MCF 10A (cell line): Measurements from ENCODE around the gene MET. TPM values are rescaled to one million over a fixed set of nuclear protein-coding genes. Genes with fewer than 3 reads are reported as not detected.
"Not testable (repeated sequence)": the region's sequence is repeated elsewhere in the genome, so short reads cannot be mapped to it uniquely, and the experiment has no call there.

Source experiments
- BruUV-seq: library from RNA; stranded (reverse); fragments of 400-500 nt; replicated peaks from 2 replicates; lab custom pipeline; 2021; lab: Mats Ljungman, UMichigan
- CTCF ChIA-PET: fragments of 300-600 bp; sonication (Branson Sonifier 250); formaldehyde crosslinking; extraction: SDS; loops from one replicate; lab custom pipeline; 2021; ENCODE audit warnings: antibody characterized with exemption, inconsistent platforms; lab: Yijun Ruan, JAX
- POLR2A ChIA-PET: fragments of 300-600, 350-650 bp; sonication (Branson Sonifier 250); formaldehyde crosslinking; extraction: SDS; loops from one replicate; lab custom pipeline; 2020; ENCODE audit warnings: antibody characterized with exemption, inconsistent platforms; lab: Yijun Ruan, JAX
- DNase-seq: peaks from one replicate; pipeline ENCODE4 v3.0.0-alpha.2; 2018; ENCODE audit not compliant: unreplicated experiment
- H3K27ac Mint-ChIP-seq: one replicate; pipeline ENCODE4 v1.8.0; 2022; ENCODE audit warnings: mild to moderate bottlenecking, low read depth, mixed read lengths; ENCODE audit not compliant: unreplicated experiment
- H3K27me3 Mint-ChIP-seq: one replicate; pipeline ENCODE4 v1.8.0; 2022; ENCODE audit warnings: mixed read lengths; ENCODE audit not compliant: insufficient read depth, unreplicated experiment
- H3K36me3 Mint-ChIP-seq: one replicate; pipeline ENCODE4 v1.8.0; 2022; ENCODE audit warnings: mild to moderate bottlenecking, moderate library complexity, mixed read lengths; ENCODE audit not compliant: insufficient read depth, unreplicated experiment
- H3K4me1 Mint-ChIP-seq: one replicate; pipeline ENCODE4 v1.8.0; 2022; ENCODE audit warnings: mixed read lengths; ENCODE audit not compliant: insufficient read depth, unreplicated experiment
- H3K4me3 Mint-ChIP-seq: one replicate; pipeline ENCODE4 v1.8.0; 2022; ENCODE audit warnings: mild to moderate bottlenecking, moderate library complexity, mixed read lengths; ENCODE audit not compliant: unreplicated experiment
- H3K9me3 Mint-ChIP-seq: one replicate; pipeline ENCODE4 v1.8.0; 2022; ENCODE audit warnings: mixed read lengths; ENCODE audit not compliant: unreplicated experiment
- intact Hi-C: fragments of 100-400 bp; cut with micrococcal nuclease; formaldehyde crosslinking; loops from 2 replicates; pipeline ENCODE4 v1.14.1; 2022
- total RNA-seq: library from RNA; stranded (reverse); gene quantifications from 2 replicates; pipeline ENCODE4 v1.2.3, GENCODE V29; 2022
- TF ChIP-seq, protein P1 (sequence below): fragments of 200-600 bp; IDR thresholded peaks from one replicate; pipeline ENCODE4 v1.8.0; 2022; ENCODE audit warnings: antibody characterized with exemption, mild to moderate bottlenecking; ENCODE audit not compliant: unreplicated experiment

Gene MET
- total RNA-seq, 1 experiment from 2014 or later = 129 TPM

DNA sequence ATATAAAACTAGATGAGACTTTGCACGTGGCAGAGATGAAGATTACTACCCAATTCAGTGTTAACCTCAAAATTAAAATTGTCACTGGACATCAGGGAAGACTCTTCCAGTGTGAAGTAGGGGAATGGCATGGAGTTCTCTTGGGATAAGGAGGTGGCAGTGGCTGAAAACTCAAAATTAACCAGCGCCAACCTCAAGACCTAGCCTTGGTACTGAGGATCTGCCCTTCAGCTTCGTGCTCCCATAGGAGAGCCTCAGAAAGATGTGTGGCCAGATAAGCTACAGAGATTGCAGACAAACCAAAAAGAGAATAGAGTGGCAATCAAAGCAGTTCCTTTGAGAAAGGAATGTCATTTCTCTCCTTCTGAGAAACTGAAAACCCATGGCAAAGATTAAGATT lies 143.0 kb downstream of the MET start:
- Mint-ChIP-seq H3K36me3 (no peaks in the 10 kb centered on the region), H3K4me3 (no peak overlapping the region), H3K27me3 (no peaks in the 10 kb centered on the region), H3K4me1 (peaks cover 9% of the 10 kb centered on the region), H3K27ac (no peak overlapping the region), H3K9me3 (no peaks in the 10 kb centered on the region)
- ChIA-PET POLR2A (no interaction called here), CTCF (interaction anchor here (0.8 to 2.7 kb wide), 2 partner anchors 224 to 556 kb away, joined by 7 to 25 read pairs; no protein-coding TSS in a partner anchor)
- intact Hi-C loops = no loop called here
- DNase-seq = no peak
- BruUV-seq = no TSS peak
- TF ChIP-seq, protein P1, sequence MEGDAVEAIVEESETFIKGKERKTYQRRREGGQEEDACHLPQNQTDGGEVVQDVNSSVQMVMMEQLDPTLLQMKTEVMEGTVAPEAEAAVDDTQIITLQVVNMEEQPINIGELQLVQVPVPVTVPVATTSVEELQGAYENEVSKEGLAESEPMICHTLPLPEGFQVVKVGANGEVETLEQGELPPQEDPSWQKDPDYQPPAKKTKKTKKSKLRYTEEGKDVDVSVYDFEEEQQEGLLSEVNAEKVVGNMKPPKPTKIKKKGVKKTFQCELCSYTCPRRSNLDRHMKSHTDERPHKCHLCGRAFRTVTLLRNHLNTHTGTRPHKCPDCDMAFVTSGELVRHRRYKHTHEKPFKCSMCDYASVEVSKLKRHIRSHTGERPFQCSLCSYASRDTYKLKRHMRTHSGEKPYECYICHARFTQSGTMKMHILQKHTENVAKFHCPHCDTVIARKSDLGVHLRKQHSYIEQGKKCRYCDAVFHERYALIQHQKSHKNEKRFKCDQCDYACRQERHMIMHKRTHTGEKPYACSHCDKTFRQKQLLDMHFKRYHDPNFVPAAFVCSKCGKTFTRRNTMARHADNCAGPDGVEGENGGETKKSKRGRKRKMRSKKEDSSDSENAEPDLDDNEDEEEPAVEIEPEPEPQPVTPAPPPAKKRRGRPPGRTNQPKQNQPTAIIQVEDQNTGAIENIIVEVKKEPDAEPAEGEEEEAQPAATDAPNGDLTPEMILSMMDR = no peak

DNA sequence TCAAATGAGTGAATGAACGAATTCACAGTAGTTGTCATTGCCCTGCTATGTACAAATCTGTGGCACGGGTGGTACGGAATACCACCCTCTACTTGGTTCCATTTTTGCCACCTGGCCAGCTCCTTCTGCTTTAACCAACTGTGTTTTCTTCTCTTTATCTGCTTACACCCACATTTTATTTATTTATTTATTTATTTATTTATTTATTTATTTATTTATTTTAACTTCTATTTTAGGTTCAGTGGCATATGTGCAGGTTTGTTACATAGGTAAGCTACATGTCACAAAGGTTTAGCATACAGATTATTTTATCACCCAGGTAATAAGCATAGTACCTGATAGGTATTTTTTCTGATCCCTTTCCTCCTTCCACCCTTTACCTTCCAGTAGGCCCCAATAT lies 148.2 kb downstream of the MET start:
- Mint-ChIP-seq H3K27ac (no peak overlapping the region), H3K36me3 (no peaks in the 10 kb centered on the region), H3K4me1 (no peaks in the 10 kb centered on the region), H3K9me3 (peaks cover 7% of the 10 kb centered on the region), H3K27me3 (no peaks in the 10 kb centered on the region), H3K4me3 (no peak overlapping the region)
- intact Hi-C loops = no loop called here
- no peak for DNase-seq
- BruUV-seq = no TSS peak
- TF ChIP-seq, protein P1 = no peak
- ChIA-PET POLR2A (interaction anchor here (0.7 kb wide), 1 partner anchor 1107 kb away, joined by 3 read pairs; no protein-coding TSS in a partner anchor), CTCF (interaction anchor here (0.7 to 1.3 kb wide), 4 partner anchors 10 to 229 kb away, joined by 3 to 6 read pairs (median 3); no protein-coding TSS in a partner anchor)

DNA sequence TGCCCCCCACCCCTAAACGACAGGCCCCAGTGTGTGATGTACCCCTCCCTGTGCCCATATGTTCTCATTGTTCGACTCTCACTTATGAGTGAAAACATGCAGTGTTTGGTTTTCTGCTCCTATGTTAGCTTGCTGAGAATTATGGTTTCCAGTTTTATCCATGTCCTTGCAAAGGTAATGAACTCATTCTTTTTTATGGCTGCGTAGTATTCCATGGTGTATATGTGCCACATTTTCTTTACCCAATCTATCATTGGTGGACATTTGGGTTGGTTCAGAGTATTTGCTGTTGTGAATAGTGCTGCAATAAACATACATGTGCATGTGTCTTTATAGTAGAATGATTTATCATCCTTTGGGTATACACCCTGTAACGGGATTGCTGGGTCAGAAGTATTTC lies 149.7 kb downstream of the MET start:
- H3K27ac Mint-ChIP-seq, DNase-seq, H3K27me3 Mint-ChIP-seq, H3K4me3 Mint-ChIP-seq, CTCF ChIA-PET, BruUV-seq, H3K9me3 Mint-ChIP-seq, intact Hi-C loops, H3K36me3 Mint-ChIP-seq, H3K4me1 Mint-ChIP-seq: not testable (repeated sequence)
- POLR2A ChIA-PET = interaction anchor here (0.6 kb wide), 1 partner anchor 367 kb away, joined by 3 read pairs; no protein-coding TSS in a partner anchor

DNA sequence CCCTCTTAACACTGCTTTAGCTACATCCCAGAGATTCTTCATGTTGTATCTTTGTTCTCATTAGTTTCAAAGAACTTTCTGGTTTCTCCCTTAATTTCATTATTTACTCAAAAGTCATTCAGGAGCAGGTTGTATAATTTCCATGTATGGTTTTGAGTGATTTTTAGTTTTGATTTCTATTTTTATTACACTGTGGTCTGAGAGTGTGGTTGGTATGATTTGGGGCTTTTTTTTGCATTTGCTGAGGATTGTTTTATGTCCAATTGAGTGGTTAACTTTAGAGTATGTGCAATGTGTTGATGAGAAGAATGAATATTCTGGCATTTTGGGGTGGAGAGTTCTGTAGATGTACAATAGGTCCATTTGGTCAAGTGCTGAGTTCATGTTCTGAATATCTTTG lies 152.5 kb downstream of the MET start:
- CTCF ChIA-PET = no interaction called here
- H3K4me3 Mint-ChIP-seq = no peak overlapping the region
- no peak for DNase-seq
- POLR2A ChIA-PET = no interaction called here
- no peak overlapping the region for H3K27ac Mint-ChIP-seq
- no TSS peak for BruUV-seq
- peaks cover 7% of the 10 kb centered on the region for H3K9me3 Mint-ChIP-seq
- no peaks in the 10 kb centered on the region for H3K36me3 Mint-ChIP-seq
- no peaks in the 10 kb centered on the region for H3K27me3 Mint-ChIP-seq
- TF ChIP-seq, protein P1 = no peak
- intact Hi-C loops = no loop called here
- no peaks in the 10 kb centered on the region for H3K4me1 Mint-ChIP-seq
